Measurements from ENCODE around the gene MAP2K6.

The MAP2K6 gene

GRCh38 chr17:69425978-69426377 lies 11.5 kb downstream of the MAP2K6 start:
- no peak for DNase-seq (ENCODE audit: low read depth in 4 of 4, low spot score in 1 of 4)

DNA sequence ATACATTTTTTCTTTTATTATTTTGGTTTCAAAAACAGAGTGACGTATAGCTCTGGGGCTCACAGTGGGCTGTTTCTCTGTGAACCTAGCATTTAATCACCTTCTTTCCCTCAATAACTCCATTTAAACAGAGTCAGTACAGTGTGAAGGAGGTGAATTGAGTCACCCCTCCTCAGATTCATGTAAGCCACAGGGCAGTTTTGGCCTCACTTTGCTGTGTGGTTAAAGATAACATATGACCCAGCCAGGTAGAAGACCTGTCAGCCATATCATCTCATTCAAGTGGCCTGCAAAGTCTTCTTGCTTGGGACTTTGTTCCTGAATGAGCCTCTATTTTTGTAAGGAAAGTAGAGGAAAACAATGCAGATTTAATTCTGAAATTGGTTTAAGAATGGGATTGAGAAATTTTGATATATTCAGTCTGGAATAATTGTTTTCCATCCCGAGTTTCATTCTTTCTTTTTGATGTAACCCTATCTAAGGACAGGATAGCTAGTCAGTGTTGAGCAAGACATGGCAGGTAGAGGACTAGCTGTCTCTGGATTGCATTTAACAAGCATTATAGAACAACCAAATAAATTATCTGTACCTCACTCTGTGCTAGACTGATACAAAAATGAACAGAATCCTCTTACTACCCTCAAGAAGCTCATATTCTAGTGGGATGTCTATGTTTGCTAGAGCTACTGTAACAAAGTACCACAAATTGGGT lies 13.1 kb downstream of the MAP2K6 start:
- DNase-seq (ENCODE audit: low read depth in 4 of 4, low spot score in 1 of 4): no peak

- no peak for DNase-seq (ENCODE audit: low read depth in 4 of 4, low spot score in 1 of 4)
Measured at GRCh38 chr17:69428252-69428980, 13.9 kb downstream of the MAP2K6 start.

DNA sequence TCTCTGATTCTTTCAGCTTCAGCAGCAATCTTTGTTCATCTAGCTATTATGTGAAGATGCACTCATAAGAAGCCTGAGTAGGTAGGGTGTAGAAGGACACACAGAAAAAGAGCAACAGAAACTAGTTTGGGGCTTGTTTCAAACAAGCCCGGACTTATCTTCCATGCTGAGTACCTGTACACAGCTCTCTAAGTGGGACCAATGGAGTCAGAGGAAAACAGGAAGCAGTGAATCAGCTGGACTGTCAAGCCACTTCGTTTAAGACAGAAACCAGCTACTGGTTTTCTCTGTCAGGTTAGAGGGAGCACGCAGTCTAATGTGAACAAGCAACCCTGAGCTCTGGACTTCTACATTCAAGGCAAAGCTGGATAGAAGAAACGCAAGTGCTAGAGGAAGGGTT lies 16.0 kb downstream of the MAP2K6 start:
- DNase-seq (ENCODE audit: low read depth in 4 of 4, low spot score in 1 of 4): no peak

DNA sequence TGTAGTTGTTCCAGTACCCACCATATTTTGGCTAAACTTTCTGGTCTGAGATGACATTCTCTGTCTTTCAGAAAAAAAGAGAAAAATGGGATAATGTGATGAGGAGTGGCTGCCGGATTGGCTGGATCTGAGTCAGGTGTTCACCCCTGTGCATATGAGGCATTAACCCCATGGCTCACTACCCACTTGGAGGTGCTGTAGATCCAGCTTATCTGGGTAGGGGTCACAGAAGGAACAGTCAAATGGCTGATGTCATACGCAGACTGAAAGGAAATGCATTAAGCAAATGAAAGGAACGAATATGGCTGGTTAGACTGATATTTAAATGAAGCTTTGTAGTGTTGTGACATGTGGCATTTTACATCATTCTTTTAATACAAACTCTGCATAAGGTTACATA lies 17.3 kb downstream of the MAP2K6 start:
- DNase-seq (ENCODE audit: low read depth in 4 of 4, low spot score in 1 of 4): no peak

DNA sequence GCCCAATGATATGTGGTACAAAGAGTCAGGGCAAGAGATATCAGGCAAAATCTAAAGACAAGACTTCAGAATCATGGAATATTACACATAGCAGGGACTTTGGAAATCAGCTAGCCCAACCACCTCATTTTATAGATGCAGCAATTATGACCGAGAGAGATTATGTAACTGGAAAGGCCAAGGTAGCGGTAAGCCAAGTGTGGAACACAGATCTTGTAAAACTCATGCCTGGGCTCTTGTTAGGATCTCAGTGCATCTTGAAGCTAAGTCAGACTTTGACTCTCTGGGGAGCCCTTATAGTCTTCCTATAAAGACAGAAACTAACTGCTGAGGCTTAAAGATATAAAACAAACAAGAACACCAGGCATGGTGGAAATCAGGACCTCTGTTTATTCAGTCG lies 18.6 kb downstream of the MAP2K6 start:
- DNase-seq (ENCODE audit: low read depth in 4 of 4, low spot score in 1 of 4): no peak

DNA sequence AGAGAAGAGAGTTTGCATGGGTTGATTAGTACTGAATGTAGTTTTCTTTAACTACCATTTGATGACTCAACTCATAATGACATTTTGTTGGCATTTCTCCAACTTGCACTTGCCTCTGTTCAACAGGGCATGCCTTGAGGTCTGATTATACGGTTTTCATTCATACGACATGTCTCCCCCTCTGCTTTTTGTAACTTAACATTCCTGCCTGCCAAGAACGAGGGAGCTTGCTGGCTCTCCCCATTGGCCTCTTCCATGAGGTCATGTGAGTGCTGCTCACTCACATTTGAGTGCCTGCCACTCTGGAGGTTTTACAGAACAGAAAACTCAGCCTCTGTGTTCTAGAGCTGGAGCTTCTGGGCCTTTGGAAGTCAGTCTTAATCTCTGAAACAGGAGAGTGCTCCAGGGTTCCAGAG lies 19.7 kb downstream of the MAP2K6 start:
- no peak for DNase-seq (ENCODE audit: low read depth in 4 of 4, low spot score in 1 of 4)

DNA sequence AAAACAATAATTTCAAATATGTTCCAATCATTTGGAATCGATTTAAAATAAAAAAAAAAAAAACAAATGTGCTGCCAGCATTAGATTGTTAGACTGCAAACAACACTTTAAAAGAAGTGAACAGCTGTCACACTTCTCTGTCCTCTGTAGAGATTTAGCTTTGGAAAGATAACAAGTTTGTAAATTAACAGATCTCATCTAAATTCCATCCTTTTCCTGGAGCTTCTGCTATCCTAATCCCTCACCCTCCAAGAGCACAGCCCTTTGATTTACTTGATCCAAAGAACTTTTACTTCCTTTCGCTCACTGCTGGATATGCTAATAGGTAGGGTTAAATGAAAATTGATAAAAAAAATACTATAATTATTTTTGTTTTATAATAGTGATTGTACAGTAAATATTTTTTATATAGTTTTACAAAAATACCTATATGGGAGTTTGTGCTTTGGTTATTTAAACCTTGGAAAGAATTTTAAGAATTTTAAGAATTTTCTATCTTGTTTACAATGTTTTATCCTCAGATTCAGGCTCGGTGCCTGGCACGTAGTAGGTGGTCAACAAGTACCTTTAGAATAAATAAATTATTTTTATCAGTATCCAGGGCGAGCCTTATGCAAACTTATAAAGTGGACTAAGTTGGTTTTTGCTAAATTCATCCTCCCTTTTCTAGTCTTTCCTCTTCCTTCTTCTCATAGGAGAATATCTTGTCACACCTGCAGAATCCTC lies 21.6 kb downstream of the MAP2K6 start:
- DNase-seq (ENCODE audit: low read depth in 4 of 4, low spot score in 1 of 4): no peak

DNA sequence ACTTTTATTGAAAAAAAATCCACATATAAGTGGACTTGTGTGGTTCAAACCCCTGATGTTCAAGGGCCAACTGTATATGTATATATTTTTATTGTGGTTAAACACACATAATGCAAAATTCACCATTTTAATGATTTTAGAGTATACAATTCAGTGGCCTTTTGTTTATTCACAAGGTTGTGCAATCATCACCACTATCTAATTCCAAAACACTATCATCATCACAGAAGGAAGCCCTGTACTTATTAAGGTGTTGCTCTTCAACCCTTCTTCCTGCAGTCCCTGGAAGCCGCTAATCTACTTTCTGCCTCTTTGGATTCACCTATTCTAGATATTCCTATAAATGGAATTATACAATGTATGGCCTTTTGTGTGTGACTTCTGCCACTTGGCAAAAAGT lies 23.0 kb downstream of the MAP2K6 start:
- no peak for DNase-seq (ENCODE audit: low read depth in 4 of 4, low spot score in 1 of 4)

DNA sequence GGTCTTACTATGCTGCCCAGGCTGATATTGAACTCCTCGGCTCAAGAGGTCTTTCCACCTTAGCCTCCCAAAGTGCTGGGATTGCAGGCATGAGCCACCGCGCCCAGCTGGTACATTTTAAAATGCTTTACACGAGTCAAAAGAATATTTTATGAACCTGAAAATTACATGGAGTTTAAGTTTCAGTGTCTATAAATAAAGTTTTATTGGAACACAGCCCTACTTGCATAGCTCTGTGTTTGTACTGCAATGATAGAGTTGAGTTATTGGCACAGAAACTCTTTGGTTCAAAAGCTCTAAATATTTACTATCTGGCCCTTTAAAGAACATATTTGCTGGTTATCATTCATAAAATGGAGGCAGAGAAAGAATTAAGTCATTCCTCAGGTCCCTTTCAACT lies 24.3 kb downstream of the MAP2K6 start:
- DNase-seq (ENCODE audit: low read depth in 4 of 4, low spot score in 1 of 4): no peak

- no peak for DNase-seq (ENCODE audit: low read depth in 4 of 4, low spot score in 1 of 4)
Measured at GRCh38 chr17:69441179-69441578, 26.7 kb downstream of the MAP2K6 start.

DNA sequence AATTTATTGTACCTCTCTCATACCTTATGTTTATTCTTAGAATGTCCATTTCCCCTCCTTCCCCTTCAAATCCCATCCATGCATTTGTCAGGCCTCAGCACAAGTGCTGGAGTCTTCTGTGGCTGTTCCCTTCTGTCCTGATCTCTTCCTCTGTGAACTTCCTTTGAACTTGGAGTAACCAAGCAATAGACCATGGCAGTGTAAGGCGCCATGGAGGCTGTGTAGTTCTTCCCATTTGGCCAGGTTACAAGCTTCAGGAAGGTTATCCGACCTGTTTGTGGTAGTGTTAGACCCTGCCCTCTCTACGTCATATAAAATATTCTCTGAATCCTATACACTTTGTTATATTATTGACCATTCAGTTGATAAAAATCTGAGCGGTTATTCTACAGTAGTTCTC lies 28.6 kb downstream of the MAP2K6 start:
- DNase-seq (ENCODE audit: low read depth in 4 of 4, low spot score in 1 of 4): no peak

GRCh38 chr17:69444023-69444422 lies 29.5 kb downstream of the MAP2K6 start:
- DNase-seq (ENCODE audit: low read depth in 4 of 4, low spot score in 1 of 4): no peak

- no peak for DNase-seq (ENCODE audit: low read depth in 4 of 4, low spot score in 1 of 4)
Measured at GRCh38 chr17:69445132-69445531, 30.6 kb downstream of the MAP2K6 start.

GRCh38 chr17:69447726-69448125 lies 33.2 kb downstream of the MAP2K6 start:
- no peak for DNase-seq (ENCODE audit: low read depth in 4 of 4, low spot score in 1 of 4)

- no peak for DNase-seq (ENCODE audit: low read depth in 4 of 4, low spot score in 1 of 4)
Measured at GRCh38 chr17:69448431-69449102, 34.1 kb downstream of the MAP2K6 start.

- no peak for DNase-seq (ENCODE audit: low read depth in 4 of 4, low spot score in 1 of 4)
Measured at GRCh38 chr17:69450131-69450530, 35.6 kb downstream of the MAP2K6 start.

DNA sequence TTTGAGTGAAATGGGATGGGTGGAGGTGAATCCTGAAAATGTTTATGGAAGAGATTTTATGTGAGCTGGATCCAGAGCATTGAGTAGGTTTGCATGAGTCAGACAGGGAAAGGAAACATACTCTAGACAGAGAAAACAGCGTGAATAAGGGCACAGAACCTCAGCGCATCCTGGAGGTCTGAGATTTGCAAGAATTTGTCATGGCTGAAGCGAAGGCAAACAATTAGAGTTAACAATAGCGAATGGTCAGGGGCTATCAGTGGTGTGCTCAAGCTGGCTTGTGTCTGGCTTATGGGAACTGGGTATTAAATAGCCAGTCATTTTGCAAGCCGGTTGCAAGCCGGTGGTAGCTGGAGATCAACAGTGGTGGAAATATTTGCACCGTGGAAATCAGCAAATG lies 36.4 kb downstream of the MAP2K6 start:
- DNase-seq (ENCODE audit: low read depth in 4 of 4, low spot score in 1 of 4): no peak

DNA sequence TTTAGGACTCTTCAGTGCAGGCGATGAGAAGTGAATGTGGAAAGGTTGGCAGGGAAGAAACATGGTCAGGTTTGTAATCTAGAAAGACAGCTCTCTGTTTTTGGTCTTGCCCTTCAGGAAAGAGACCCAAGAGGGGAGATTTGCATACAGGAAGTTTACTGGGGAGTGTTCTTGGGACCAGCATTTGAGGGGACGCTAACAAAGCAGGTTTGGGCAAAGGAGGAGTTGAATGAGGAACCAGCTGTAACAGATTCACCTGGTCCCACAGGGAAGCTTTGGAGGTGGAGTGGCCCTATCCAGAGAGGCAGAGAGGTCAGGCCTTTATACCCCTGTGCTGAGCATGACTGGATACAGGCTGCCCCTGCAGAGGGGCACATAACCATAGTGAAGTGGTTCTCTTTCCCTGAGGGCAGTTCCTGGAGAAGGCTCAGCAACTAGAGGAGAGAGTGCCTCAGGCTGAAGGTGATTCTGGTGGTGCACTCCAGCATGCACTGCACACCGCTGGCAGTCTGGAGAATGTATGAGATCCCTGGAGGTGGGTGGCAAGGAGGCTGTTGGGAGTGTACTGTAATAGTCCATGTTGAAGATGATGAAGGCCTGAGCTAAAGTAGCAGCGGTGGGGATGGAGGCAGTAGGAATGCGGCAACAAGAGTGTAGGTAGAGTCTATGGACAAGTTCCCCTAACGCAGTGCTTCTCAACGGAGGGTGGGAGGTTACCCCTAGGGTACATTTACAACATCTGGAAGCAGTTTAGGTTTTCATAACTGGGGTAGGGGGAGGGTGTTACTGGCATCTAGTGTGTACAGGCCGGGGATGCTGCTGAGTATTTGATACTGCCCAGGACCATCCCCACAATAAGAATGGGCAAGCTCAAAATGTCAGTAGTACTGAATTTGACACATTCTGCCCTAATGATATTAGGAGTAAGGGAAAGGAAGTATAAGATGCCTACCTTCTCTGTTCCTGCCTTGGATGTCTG lies 37.2 kb downstream of the MAP2K6 start:
- DNase-seq (ENCODE audit: low read depth in 4 of 4, low spot score in 1 of 4): no peak

GRCh38 chr17:69452664-69453260 lies 38.3 kb downstream of the MAP2K6 start:
- no peak for DNase-seq (ENCODE audit: low read depth in 4 of 4, low spot score in 1 of 4)
